MM.1S (cell line): Measurements from ENCODE around the gene UQCC2.

Experiments used
- CTCF ChIP-seq: fragments of 300-600 bp; sonication (generic); IDR thresholded peaks from 2 replicates; pipeline ENCODE4 v1.5.1; 2016; ENCODE audit warnings: antibody characterized with exemption, low read length, mixed read lengths
- EZH2 ChIP-seq: fragments of 300-600 bp; sonication (generic); optimal IDR thresholded peaks from 2 replicates; pipeline ENCODE3; 2017; ENCODE audit warnings: low read depth, mild to moderate bottlenecking, antibody characterized with exemption, low read length, mixed read lengths
- EZH2phosphoT487 ChIP-seq: fragments of 300-600 bp; sonication (generic); IDR thresholded peaks from 2 replicates; pipeline ENCODE4 v1.6.1; 2018; ENCODE audit warnings: antibody characterized with exemption, low read length

DNA sequence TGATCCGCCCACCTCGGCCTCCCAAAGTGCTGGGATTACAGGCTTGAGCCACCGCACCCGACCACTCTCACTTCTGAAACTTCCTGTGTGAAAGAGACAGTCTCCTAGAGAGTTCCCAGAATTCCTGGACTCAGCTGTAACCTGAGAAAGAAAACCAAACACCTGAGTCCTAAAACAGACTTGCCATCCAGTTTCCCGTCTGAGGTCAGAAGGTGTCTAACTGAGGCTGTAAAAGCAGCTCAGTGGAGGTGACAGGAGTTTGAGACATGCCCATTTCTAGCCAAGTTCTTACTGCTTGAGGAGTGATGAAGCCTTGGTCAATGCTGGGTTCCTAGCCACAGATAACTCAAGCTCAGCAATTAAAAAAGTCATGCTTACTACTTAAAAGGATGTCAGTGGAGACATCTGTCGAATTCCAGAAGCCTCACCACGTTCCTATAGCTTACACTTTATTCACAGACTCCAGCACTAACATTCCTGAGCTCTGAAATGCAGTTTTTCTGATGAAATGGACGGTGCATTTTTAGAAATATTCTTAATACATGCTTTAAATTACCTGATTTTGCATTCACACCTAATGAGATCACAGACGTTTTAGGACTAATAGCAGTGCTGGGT, 6.1 kb downstream of the UQCC2 start:
- TF ChIP-seq CTCF = no peak
- no peak for TF ChIP-seq EZH2
- no peak for TF ChIP-seq EZH2phosphoT487
